Measurements from ENCODE around the gene LOX. TPM values are rescaled to one million over a fixed set of nuclear protein-coding genes. Genes with fewer than 3 reads are reported as not detected.

The LOX gene
- total RNA-seq, 6 experiments from 2014 or later: 890 to 1,151 (median 989) TPM

DNA sequence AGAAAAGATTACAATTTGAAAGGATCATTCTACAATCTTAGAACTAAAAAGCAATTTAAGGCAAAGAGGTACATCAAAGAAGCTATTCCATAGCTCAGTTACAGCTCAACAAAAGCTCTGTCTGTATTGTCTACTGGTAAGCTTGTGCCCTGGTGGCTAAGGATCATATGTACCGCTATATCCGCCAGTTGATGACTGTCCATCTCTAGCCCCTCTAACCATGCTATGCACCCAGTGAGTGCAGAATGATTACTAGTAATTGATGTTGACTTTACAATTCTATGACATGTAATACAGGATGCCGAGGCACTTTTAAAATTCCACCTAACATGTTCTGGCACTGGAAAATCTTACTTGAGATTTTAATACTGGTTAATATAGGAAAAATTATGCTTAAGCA lies 13.1 kb downstream of the LOX start:
- Mint-ChIP-seq H3K4me1 (ENCODE audit: low read depth) (peaks cover 79% of the 10 kb centered on the region), H3K36me3 (ENCODE audit: low read depth) (peaks cover 41% of the 10 kb centered on the region), H3K4me3 (no peak overlapping the region), H3K27me3 (ENCODE audit: insufficient read depth) (peaks cover 2% of the 10 kb centered on the region; the same call in 1 of the 2 replicates), H3K9me3 (no peaks in the 10 kb centered on the region), H3K27ac (0 out of 2 replicates have a peak overlapping the region, but pooled peaks have one; percentile 6)
- no peak for DNase-seq
- TF ChIP-seq, protein P1, sequence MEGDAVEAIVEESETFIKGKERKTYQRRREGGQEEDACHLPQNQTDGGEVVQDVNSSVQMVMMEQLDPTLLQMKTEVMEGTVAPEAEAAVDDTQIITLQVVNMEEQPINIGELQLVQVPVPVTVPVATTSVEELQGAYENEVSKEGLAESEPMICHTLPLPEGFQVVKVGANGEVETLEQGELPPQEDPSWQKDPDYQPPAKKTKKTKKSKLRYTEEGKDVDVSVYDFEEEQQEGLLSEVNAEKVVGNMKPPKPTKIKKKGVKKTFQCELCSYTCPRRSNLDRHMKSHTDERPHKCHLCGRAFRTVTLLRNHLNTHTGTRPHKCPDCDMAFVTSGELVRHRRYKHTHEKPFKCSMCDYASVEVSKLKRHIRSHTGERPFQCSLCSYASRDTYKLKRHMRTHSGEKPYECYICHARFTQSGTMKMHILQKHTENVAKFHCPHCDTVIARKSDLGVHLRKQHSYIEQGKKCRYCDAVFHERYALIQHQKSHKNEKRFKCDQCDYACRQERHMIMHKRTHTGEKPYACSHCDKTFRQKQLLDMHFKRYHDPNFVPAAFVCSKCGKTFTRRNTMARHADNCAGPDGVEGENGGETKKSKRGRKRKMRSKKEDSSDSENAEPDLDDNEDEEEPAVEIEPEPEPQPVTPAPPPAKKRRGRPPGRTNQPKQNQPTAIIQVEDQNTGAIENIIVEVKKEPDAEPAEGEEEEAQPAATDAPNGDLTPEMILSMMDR (IDR thresholded peaks at IDR 0.05): no peak; the same call in 1 of the 2 replicates

DNA sequence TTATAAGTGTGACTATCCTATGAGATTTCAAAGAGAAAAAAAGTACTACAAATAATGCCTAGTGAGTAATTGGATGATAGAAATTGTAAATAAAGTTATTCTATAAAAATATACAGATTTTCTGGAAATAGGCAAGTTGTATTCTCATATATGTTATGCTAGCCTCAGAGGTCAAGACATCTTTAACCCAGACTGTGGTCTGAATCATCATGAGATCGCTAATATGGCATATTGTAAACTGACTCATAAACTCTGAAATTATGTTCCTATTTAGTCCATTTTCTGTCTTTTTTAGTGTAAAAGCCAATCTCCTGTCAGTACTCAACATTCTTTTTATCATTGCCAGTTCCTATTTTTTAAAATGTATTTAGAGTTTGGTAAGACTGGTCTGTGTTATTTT lies 14.2 kb downstream of the LOX start:
- DNase-seq: peak; percentile 39
- TF ChIP-seq, protein P1 (IDR thresholded peaks at IDR 0.05): no peak
- no peaks in the 10 kb centered on the region for H3K9me3 Mint-ChIP-seq
- H3K27ac Mint-ChIP-seq: peak overlapping the region; percentile 30
- H3K36me3 Mint-ChIP-seq (ENCODE audit: low read depth): peaks cover 30% of the 10 kb centered on the region
- H3K4me3 Mint-ChIP-seq: peak overlapping the region; percentile 33
- H3K27me3 Mint-ChIP-seq (ENCODE audit: insufficient read depth): peaks cover 2% of the 10 kb centered on the region; the same call in 1 of the 2 replicates
- peaks cover 68% of the 10 kb centered on the region for H3K4me1 Mint-ChIP-seq (ENCODE audit: low read depth)

DNA sequence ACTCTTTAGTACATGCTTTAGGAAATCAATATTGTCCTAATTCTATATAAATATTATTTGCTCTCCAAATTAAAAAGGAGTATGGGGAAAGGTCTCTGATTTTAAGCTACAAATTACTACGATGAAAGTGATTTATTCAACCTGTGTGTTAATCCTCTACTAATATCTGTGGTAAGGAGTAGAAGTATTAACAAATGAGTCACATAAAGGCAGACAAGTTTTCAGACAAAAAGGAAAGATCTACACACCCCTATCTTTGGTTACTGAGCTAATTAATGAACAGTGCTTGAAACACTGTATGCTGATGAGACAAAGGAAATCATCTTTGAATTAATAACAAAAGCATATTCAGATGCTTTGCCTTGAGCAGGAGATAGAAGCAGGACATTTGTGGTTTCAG lies 15.9 kb downstream of the LOX start:
- TF ChIP-seq, protein P1 (IDR thresholded peaks at IDR 0.05): no peak
- DNase-seq: peak; percentile 12
- Mint-ChIP-seq H3K4me3 (no peak overlapping the region), H3K36me3 (ENCODE audit: low read depth) (peaks cover 16% of the 10 kb centered on the region), H3K9me3 (no peaks in the 10 kb centered on the region), H3K27me3 (ENCODE audit: insufficient read depth) (peaks cover 2% of the 10 kb centered on the region; the same call in 1 of the 2 replicates), H3K4me1 (ENCODE audit: low read depth) (peaks cover 52% of the 10 kb centered on the region), H3K27ac (peak overlapping the region; percentile 7; the same call in 1 of the 2 replicates)

DNA sequence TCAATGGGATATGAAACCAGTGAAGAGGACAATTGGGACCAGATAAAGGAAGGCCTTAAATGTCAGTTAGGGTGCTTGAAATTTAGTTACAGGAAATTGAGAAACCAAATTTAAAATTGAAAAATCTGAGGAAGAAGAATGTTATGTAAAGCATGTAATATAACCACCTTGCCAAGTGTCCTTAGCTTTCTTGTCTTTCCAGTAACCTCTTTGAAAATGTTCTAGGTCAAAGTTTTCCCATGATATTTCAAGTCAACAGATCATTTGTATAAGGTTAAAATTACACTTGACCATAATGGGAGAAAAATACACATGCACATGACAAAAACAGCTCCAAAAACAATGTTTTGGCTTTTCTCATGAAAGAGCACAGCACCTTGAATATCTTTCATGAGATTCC lies 21.1 kb downstream of the LOX start:
- Mint-ChIP-seq H3K27ac (no peak overlapping the region), H3K9me3 (no peaks in the 10 kb centered on the region), H3K4me1 (ENCODE audit: low read depth) (peaks cover 15% of the 10 kb centered on the region), H3K4me3 (no peak overlapping the region), H3K27me3 (ENCODE audit: insufficient read depth) (peaks cover 2% of the 10 kb centered on the region; the same call in 1 of the 2 replicates), H3K36me3 (ENCODE audit: low read depth) (no peaks in the 10 kb centered on the region)
- DNase-seq: no peak
- TF ChIP-seq, protein P1 (IDR thresholded peaks at IDR 0.05): no peak

DNA sequence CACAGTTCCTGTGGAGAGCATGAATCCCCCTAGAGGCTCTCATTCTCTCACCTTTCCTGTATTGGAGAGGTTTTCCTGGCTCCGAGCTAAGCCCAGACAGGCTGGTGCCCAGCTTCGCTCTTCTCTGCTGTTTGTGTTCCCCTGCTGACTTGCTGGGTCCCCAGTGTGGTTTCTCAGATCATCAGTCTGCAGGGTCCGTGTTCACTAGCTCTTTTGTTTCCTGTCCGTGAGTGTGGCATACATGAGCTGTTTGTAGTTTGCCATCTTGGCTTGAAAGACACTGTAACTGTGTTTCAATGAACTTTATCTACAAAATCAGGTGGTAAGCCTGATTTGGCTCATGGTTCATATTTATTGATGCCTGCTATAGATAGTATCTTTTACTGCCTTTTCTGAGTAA lies 23.8 kb downstream of the LOX start:
- no peak for DNase-seq
- no peaks in the 10 kb centered on the region for H3K27me3 Mint-ChIP-seq (ENCODE audit: insufficient read depth)
- H3K4me1 Mint-ChIP-seq (ENCODE audit: low read depth): peaks cover 15% of the 10 kb centered on the region
- H3K4me3 Mint-ChIP-seq: no peak overlapping the region
- H3K9me3 Mint-ChIP-seq: no peaks in the 10 kb centered on the region
- no peak overlapping the region for H3K27ac Mint-ChIP-seq
- no peaks in the 10 kb centered on the region for H3K36me3 Mint-ChIP-seq (ENCODE audit: low read depth)
- TF ChIP-seq, protein P1 (IDR thresholded peaks at IDR 0.05): no peak

Data from HFFc6 (cell line).